Activated naive CD4-positive, alpha-beta T cell treated with anti-CD3 and anti-CD28 coated beads, Interleukin-2, amount 10 ng/mL, durations not matched to agents 7 days and 5 days (primary cell): Measurements from ENCODE around the gene CNNM1.

Source experiments
- CTCF ChIA-PET: fragments of 350-600 bp; sonication (Branson Sonifier 250); formaldehyde crosslinking; loops from one replicate; lab custom pipeline; 2021; ENCODE audit warnings: antibody characterized with exemption; lab: Charles Lee
- DNase-seq: peaks from one replicate; pipeline ENCODE4 v3.0.0-alpha.2; 2020
- H3K27ac Mint-ChIP-seq: one replicate; pipeline ENCODE4 v1.8.0; 2021; ENCODE audit warnings: mild to moderate bottlenecking, moderate library complexity, mixed read lengths
- H3K27me3 Mint-ChIP-seq: one replicate; pipeline ENCODE4 v1.8.0; 2021; ENCODE audit warnings: mild to moderate bottlenecking, mixed read lengths
- H3K36me3 Mint-ChIP-seq: one replicate; pipeline ENCODE4 v1.8.0; 2021; ENCODE audit warnings: mixed read lengths
- H3K4me1 Mint-ChIP-seq: one replicate; pipeline ENCODE4 v1.8.0; 2021; ENCODE audit warnings: mixed read lengths
- H3K4me3 Mint-ChIP-seq: one replicate; pipeline ENCODE4 v1.8.0; 2021; ENCODE audit warnings: mild to moderate bottlenecking, moderate library complexity, mixed read lengths
- H3K9me3 Mint-ChIP-seq: one replicate; pipeline ENCODE4 v1.8.0; 2021; ENCODE audit warnings: mixed read lengths

CNNM1 gene

GRCh38 chr10:99443500-99443899 lies 114.3 kb downstream of the CNNM1 start:
- CTCF ChIA-PET: no interaction called here
- Mint-ChIP-seq H3K36me3 (no peaks in the 10 kb centered on the region), H3K27me3 (peaks cover 12% of the 10 kb centered on the region), H3K27ac (no peak overlapping the region), H3K4me1 (no peaks in the 10 kb centered on the region), H3K9me3 (no peaks in the 10 kb centered on the region), H3K4me3 (no peak overlapping the region)
- DNase-seq: no peak
